NCI-H187 (cell line): ENCODE results near the gene ZBTB45.

Experiments
- DNase-seq, 2 experiments: peaks; one replicate each; lab custom pipeline; 2025; lab: John Stamatoyannopoulos, UW

The ZBTB45 gene

DNA sequence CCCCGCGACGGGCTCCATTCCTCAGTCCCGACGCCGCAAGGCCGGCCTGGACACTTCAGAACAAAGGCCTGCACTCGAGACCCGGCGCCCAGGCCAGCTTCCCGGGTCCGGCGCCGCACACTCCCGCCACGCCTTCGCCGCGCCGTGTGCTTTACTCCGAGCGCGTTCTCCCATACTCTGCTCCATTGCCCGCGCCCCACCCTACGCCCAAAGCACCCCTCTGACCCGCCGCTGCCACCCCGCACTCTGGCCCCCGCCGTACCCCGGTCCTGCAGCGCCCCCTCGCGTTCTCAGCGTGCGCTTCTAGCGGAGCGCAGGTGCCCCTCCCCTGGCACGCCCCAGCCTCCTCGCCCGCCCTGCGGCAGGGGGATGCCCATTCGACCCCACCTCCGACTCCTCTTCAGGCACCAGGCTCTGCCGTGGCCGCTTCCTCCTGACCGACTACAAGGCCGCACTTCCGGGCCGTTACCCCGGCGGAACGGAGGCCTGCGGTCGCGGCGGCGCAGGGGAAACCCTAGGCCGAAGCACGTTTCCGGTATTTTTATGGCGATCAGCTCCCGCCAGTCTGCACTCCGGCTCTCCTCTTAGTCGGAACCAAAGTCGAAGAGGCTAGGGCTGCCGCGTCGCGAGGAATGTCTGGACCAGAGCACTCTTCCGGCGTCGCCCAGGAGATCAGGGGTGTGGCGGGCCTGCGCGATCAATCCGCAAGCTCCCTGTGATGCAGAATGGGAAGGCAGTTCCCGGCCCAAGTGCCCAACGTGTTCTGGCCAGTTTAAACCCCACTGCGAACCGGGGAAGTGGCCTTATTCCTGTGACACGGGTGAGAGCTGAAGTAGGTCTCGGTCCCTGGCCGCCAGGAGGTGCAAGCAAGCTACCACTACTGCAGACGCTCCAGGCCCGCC is at the start of gene ZBTB45:
Gene ZBTB45 (minus strand): TSS at position 456 of the 902 bp plus-strand sequence. CDS start 2,137 bp downstream, outside the sequence.
- DNase-seq = peak; percentile 84 to 93

DNA sequence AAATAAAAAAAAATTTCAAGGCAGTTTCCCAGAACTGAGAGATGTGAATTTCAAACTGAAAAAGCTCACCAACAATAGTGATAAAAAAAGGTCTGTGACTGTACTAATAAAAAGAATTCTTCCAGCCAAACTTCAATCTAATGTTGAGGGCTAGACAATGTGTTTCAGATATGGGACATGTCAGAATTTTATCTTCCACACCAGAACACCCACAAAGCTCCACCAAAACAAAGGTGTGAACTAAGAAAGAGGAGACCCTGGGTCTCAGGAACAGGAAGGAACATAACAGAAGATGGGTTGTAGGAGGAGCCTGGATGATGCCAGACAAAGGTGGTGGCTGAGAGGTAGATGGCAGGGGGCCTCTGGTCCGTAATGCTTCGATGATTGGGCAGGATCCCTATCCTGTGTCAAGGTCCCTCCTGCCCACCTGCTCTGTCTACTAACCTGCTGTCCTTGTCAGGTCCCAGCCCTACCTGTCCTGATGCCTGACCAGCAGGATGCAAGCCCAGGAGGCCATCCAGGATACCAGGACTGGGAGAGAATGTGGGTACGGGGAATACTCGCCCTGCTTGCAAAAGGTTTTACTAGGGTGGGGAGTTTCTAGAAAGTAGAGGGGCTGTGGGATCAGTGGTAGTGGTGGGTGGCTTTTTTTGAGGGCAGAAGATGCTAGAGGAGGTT is 49.0 kb upstream of the ZBTB45 start:
- DNase-seq = no peak

DNA sequence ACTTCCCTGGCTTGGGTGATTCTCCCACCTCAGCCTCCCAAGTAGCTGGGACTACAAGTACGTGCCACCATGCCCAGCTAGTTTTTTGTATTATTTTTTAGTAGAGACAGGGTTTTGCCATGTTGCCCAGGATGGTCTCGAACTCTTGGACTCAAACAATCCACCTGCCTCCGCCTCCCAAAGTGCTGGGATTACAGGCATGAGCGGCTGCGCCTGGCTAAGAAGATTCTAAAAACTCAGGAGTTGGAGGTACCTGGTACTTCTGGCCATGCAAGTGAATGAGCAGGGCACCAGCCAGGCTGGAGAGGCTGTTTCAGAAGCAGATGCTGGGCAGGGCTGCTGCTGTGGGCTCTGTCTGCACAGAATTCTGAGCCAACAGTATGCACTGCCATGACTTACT is 47.4 kb upstream of the ZBTB45 start:
- DNase-seq = no peak

DNA sequence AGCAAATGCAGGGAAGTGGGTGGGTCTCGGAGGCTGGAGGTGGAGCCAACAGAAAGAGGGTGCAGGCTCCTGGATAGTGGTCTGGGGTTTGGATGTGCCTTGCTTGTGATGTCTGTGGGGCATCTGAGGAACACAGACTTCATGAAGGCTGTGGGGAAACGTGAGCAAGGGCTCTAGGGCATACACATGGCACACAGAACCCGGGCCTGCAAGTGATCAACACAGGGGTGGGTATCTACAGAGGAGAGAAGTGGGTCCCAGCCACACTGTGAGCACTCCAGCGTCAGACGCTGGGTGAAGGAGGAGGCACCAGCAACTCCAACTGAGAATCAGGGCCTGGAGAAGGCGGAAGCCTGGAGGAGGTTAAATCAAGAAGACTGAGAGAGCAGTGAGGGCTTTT is 44.2 kb upstream of the ZBTB45 start:
- no peak for DNase-seq

DNA sequence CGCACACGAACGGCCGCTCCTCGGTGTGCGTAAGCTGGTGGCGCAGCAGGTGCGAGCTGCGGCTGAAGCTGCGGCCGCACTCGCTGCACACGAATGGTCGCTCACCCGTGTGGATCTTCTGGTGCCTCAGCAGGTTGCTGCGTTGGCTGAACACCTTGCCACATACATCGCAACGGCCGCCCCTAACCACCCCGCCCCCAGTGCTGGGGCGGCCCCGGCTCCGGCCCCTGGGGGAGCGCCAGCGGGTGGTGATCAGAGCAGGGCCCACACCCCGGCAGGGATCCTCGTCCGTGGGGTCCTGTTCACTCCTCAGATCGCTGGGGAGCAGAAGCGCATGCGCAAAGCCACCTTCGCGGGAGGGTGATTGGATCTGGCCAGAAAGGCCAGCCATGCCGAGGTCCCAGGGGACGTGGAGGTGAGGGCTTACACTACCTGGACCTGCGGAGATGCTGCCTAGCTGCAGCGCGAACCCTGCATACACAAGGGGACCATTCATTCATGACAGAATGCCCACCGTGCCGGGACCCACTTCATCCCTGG is 43.5 kb upstream of the ZBTB45 start:
- no peak for DNase-seq

DNA sequence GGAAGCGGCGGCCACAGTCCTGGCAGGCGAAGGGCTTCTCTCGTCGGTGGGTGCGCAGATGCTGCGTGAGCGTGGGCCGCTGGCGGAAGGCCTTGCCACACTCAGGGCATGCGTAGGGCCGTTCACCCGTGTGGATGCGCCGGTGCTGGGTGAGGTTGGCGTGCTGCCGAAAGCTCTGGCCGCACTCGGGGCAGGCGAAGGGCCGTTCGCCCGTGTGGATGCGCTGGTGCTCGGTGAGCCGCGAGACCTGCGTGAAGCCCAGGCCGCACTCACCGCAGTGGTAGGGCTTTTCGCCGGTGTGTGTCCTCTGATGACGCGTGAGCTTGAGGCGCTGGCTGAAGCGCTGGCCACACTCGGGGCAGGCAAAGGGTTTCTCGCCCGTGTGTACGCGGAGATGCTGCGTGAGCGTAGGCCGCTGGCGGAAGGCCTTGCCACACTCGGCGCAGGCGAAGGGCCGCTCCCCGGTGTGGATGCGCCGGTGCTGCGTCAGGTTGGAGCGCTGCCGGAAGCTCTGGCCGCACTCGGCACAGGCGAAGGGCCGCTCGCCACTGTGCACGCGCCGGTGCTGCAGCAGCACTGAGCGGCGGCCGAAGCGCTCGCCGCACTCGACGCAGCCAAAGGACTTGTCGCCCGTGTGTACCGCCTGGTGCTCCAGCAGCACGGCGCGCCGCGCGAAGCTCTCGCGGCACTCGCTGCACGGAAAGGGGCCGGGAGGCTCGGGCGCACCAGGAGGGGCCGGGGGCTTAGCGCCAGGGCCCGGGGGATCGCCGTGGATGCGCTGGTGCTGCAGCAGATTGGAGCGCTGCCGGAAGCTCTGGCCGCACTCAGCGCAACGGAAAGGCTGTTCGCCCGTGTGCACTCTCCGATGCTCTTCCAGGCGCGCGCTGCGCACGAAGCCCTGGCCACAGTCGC is 42.8 kb upstream of the ZBTB45 start:
- DNase-seq = no peak

DNA sequence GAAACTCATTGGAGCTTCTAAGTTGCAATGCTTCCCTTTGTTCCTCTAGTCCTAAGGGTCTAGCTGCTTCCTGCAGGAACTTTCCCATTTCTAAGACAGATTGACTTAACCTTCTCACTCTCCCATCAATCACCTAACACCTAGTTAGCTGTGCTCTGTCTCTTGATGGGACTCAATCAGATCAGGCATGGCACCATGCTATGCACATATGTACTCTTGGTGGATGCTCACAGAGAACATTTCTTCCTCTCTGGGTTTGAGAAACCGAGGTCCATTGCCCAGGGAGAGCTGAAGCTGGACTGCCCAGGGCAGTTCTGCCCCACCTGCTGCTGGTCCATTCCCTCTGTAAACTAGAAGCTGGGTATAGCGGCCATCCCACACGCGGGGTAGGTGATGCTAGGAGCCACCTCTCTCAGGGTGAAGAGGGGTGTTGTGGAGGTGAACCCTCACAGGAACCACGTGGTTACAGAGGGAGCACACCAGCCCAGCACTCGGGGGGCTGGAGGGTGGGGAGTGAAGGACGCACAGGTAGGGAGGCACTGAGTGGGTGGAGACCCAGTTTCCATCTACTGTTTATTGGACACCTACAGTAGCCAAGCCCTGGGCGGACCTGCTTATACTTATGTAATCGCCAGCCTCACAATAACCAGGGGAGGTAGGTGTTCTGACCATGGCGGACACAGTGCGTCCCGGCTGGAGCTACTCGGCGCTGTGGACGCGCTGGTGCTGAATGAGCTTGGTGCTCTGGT is 41.9 kb upstream of the ZBTB45 start:
- DNase-seq = no peak

DNA sequence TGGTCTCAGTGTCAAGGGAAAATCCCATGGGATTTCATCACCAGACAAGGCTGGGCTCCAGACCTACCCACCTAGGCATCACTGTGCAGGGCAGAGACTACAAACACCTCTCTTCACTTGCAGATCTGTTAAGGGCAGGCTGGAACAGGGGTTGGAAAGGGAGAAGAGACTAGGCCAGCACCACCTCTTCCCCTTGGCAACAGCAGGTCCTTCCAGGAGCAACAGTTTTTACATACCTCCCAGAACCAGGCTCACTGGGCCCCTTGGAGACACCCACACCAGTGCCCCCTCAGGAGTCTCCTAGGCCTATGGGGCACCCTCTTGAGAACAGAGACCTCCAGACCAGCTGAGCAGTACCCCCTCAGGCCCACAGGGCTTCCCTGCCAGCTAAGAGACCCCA is 41.3 kb upstream of the ZBTB45 start:
- no peak for DNase-seq

DNA sequence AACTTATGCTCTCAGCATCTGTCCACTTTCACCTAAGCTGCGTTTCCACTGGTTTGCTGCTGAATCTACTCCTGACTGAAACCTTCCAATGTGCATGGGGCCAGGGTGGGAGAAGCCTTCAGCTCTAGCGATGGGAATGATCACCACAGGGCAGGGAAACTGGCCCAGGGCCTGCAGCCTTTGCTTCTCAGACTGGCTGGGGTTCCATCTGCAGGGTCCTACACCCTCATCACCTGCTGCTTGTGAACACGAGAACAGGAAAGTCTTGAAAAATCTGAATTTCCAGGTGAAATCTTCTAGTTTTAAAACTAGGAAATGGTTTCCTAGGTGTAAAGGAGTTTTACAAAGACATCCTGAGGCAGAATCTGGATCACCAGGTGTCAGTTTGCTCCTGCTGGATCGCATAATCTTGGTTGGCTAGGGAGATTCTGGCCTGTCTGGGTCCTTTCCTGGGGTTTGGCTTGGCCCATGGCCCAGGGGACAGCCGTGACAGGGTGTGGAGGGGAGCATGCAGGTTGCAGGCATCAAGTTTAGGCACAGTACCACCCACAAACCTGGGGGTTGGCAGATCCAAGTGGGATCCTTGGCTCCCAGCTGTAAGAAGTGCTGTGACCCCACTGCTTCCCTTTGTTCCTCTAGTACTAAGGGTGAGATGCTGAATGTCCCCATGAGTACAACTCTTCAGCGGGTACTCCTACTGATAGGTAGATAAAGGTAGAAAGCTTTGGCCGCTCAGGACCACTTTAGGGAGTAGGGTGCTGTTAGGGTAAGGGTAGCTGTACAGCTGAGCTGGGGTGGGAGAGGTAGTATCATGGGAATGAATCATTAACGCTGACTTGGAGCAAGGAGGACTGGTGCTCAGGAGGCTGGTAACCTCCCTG is 40.6 kb upstream of the ZBTB45 start:
- DNase-seq = no peak

DNA sequence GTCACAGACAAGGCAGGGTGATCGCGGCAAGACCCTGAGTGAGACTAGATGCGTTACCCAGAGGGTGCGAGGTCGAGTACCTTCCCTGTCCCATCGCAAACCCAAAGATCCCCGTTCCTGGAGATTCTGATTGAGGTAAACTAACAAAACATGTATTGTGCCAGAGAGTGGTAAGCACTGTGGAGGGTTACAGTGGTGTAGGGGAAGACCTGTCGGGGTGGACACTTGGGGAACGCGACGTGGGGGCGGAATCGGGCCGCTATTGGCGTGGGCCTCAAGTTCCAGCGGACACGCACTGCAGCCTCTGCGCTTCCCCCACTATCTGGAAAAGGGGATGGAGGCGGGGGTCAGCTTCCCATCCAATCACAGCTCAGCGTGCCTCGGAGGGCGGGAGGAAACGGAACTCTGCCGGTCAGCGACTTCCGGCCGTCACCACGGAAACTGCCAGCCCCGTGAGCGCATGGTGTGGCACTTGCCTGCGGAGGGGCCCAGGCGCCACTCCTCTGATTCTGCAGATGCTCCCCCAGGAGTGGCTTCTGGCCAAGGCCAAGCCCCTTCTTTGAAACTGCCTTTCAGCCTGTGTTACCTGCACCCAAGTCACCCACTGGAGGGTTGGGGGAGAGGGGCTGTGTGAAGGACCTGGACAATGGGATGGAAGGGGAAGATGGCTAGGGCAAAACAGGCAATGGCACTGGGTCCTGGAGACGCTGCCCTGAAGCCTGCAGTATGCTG is 39.8 kb upstream of the ZBTB45 start:
- DNase-seq = no peak

DNA sequence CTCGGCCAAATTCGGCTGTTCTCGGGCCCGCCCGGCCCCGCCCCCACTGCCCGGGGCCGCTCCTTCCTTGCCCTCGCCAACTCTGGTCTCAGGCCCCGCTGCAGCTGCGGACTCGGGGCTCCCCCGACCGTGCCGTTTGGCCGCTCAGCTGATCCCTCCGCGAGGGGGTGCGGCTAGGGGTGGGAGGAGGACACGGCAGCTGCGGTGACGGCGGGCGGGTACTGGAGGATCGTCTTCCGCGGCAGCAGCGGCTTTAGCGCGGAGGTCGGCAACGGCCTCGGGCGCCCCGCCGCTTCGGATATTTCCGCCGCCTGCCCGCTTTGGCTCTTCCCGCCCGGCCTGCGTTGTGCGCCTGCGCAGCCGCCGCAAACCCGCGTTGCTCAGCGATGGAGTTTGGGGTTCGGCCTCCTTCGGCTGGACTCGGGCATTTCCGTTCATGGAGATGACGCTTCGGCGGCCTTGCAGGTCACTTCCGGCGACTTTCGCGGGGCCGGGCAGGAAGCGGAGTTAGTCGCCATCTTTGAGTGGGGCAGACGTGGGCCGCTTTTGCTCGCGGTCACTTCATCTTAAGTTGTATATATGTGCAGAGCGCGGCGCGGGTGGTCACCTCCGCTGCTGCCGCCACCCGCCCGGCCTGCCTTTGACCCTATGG is 39.1 kb upstream of the ZBTB45 start:
- DNase-seq = no peak

DNA sequence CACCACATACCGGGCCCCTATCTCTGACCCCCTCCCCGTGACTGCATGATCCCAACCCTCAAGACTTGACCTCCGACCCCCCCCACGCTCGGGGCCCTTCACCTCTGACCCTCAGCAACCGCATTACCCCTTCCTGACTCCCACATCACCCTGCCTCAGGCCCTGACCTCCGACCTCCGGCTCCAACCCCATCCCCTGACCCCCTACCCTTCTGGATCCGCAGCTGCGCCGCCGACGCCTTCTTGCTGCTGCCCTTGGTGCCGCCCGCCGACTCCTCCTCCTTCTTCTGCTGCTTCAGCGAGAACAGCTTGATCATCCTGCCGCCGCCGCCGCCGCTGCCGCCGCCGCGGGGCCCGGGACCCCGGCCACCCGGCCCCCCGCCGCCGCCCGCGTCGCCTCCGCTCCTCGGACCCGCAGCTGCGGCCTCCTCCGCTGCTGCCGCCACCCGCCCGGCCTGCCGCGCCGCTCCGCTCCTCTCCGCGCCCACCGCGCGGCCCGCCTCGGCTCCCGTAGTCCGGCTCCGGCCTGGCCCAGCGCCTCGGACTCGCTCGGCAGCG is 38.5 kb upstream of the ZBTB45 start, which contains the start of gene UBE2M:
Gene UBE2M (minus strand): TSS at position 546 of the 557 bp plus-strand sequence. CDS start 230 bp downstream, at position 316.
- DNase-seq = no peak

DNA sequence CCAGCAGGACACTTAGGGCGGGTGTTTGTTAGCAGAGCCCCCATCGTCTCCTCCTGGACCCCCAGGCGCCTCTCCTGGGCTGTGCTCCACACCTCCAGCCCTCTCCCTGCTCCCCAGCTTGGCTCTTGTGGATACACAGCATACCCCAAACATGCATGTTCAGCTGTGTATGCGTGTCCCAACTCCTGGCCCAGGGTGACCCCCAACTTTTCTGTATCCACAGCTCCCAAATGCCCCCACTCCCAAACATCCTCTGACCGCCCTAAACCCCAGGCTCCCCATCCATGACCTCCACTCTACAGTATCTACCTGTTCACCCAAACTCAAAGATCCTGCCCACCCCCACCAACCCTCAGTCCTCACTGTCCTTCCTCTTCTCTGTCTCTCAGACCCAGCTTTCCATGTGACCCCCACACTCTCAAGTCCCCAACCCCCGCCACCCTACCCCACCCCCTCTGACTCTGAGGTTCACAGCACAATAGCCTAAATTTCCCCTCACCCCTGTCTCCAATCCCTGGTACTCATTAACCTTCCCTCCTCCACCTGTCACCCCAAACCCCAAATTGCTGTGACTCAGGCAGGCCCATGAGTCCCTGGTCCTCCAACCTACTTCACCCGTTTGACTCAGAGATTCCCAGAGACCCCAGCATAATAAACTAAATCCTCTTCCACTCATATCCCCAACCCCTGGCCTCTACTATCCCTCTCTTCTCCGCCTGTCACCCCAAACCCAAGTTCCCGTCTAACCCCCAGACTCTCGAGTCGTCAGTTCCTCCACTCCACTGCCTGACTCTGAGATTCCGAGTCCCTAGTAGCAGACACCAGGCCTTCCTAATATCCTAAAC is 37.8 kb upstream of the ZBTB45 start:
- DNase-seq = no peak

DNA sequence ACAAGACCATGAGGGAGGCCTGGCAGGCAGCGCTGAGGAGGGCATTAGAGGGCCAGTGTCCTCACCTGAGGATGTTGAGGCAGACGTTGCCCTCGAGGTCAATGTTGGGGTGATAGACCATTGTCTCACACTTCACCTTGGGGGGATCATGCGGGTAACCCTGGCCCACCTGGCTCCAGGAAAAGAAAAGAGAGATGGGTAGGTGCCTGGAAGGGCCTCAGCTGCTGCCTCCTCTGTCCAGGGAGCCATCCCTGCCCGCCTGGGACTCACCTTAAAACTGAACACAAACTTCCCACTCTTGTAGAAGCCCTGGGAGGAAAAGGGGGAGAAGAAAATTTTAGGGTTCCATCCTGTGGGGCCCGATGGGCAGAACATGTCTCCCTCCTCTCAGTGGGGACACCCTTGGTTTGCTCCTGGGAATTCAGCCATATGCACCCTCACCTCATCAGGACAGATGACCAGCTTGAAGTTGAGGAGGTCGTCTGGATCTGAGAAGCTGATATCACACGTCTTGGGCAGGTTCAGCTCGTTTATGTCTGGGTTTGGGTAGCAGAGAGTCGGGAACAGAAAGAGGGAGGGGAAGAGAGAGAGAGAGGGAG is 37.1 kb upstream of the ZBTB45 start:
- no peak for DNase-seq

DNA sequence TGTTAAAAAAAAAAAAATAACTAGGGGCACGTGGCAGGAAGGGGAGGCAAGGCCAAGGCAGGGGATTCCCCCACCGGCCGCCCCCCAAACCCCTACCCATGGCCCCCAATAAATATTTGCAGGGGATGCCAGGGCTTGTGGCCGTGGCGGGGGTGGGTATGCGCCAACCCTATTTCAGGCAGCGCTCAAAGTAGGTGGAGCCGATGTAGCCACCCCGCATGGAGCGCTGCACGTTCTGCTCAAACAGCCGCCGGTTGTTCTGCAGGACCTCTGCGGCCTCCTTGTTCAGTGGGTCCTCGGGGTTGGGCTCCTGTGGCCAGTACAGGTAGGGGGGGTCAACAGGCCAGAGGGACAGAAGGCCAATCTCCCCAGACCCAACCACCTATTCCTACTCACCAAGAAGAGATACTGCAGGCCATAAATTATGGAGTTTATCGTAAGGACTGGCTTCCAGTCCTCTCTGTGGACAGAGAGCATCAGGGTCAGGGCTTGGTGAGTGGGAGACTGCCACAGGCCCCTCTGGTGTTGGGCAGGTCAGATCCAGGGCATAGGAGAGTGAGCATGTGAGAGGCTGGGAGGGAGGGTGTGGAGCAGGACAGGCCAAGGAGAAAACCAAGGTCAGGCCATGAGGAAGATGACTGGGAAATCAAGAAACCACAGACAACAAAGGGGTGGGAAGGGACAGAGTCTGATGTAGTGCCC is 36.5 kb upstream of the ZBTB45 start:
- DNase-seq = no peak

DNA sequence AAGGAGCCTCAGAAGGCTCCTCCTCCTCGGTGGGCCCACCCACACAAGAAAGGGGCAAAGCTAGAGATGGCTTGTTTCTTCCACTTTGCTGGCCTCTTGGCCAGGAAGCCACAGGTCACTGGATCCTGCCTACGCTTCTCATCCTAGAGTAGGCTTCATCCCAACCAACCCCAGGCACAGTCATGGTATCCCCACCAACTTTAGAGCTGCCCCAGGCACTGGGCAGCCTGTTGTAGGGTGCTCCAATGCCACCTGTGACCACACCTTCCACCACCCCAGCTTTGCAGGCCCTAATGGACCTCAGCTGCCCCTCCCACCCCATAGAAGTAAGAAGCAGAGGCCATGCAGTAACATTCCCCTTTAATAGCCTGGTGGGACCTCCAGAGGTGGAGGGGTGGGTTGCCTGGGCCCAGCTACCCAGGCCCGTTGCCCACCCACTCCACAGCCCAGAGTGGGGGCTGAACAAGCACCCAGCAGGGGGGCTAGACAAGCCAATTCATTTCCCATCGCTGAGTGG is 35.8 kb upstream of the ZBTB45 start:
- DNase-seq = no peak
